BE2C (cell line): Measurements from ENCODE around the gene DDX39A.
A peak's percentile ranks its signal among the peaks of the same experiment; 100 is the strongest.

Experiments
- DNase-seq: peaks from one replicate; pipeline ENCODE4 v3.0.0-alpha.2; 2020
- H3K27me3 ChIP-seq: fragments of 250-450 bp; sonication (Bioruptor Pico); 2 replicates; pipeline ENCODE4 v1.5.1; 2020; ENCODE audit warnings: mild to moderate bottlenecking
- H3K36me3 ChIP-seq: fragments of 250-450 bp; sonication (Bioruptor Pico); 2 replicates; pipeline ENCODE4 v1.5.1; 2020; ENCODE audit warnings: mild to moderate bottlenecking
- H3K4me1 ChIP-seq: fragments of 250-450 bp; sonication (Bioruptor Pico); 2 replicates; pipeline ENCODE4 v1.5.1; 2020
- H3K4me3 ChIP-seq: 2 replicates; pipeline ENCODE4 v1.5.1; 2011; ENCODE audit warnings: low read depth, low read length
- H3K9me3 ChIP-seq: fragments of 250-450 bp; sonication (Bioruptor Pico); 2 replicates; pipeline ENCODE4 v1.5.1; 2020
- TF ChIP-seq, protein P1 (sequence below): IDR thresholded peaks from 2 replicates; pipeline ENCODE4 v1.5.1; 2012; ENCODE audit warnings: mild to moderate bottlenecking, low read depth, low read length

Gene DDX39A

DNA sequence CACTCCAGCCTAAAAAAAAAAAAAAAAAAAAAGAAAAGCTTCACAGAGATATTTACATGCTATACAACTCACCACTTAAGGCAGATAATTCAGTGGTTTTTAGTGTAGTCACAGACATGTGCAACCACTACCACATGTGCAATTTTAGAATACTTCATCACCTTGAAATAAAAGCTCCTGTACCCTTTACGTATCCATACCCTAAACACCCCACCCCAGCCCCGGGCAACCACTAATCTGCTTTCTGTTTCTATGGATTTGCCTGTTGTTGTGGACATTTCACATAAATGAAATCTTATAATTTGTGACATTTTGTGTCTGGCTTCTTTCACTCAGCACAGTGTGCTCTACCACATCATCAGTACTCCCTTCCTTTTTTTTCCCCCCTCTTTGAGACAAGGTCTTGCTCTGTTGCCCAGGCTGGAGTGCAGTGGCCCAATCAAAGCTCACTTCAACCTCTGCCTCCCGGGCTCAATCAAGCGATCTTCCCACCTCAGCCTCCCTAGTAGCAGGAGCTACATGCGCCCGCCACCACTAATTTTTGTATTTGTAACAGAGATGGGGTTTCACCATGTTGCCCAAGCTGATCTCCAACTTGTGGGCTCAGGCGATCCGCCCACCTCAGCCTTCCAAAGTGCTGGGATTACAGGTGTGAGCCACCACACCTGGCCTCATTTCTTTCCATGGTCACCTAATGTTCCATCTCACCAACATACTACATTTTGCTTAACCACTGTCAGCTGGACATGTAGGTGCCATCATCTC is 4.0 kb downstream of the DDX39A start:
- H3K4me1 ChIP-seq, result peaks cover 16% of the 10 kb centered on the region
- no peak for DNase-seq
- H3K36me3 ChIP-seq, result peaks cover 49% of the 10 kb centered on the region
- no peaks in the 10 kb centered on the region for H3K9me3 ChIP-seq
- no peaks in the 10 kb centered on the region for H3K27me3 ChIP-seq
- no peak overlapping the region for H3K4me3 ChIP-seq
- TF ChIP-seq, protein P1, sequence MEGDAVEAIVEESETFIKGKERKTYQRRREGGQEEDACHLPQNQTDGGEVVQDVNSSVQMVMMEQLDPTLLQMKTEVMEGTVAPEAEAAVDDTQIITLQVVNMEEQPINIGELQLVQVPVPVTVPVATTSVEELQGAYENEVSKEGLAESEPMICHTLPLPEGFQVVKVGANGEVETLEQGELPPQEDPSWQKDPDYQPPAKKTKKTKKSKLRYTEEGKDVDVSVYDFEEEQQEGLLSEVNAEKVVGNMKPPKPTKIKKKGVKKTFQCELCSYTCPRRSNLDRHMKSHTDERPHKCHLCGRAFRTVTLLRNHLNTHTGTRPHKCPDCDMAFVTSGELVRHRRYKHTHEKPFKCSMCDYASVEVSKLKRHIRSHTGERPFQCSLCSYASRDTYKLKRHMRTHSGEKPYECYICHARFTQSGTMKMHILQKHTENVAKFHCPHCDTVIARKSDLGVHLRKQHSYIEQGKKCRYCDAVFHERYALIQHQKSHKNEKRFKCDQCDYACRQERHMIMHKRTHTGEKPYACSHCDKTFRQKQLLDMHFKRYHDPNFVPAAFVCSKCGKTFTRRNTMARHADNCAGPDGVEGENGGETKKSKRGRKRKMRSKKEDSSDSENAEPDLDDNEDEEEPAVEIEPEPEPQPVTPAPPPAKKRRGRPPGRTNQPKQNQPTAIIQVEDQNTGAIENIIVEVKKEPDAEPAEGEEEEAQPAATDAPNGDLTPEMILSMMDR, result no peak

DNA sequence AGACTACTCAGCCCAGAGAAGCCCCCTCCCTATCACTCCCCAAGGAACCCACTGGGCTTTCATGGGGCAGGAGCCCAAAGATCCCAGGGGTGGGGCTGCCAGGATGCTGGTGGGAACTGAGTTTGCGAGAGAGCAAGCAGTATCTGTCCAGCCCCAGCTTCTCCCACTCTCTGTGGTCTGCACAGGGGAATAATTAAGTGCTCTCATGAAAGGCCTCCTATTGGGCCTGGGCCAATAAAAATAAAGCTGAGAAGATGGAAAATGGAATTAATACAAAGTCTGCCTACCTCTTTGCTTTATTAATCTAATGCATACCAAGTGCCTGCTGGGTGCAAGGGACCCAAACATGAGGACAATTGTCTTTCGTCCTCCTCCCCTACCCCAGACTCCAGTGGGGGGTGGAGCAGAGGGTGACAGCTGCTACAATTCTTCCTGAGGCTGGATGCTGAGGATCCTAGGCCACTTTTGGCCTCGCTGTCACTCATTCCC is 5.4 kb downstream of the DDX39A start:
- no peaks in the 10 kb centered on the region for H3K27me3 ChIP-seq
- H3K4me3 ChIP-seq, result no peak overlapping the region
- TF ChIP-seq, protein P1, result no peak
- DNase-seq, result peak; percentile 63
- no peaks in the 10 kb centered on the region for H3K9me3 ChIP-seq
- peaks cover 62% of the 10 kb centered on the region for H3K36me3 ChIP-seq
- peaks cover 16% of the 10 kb centered on the region for H3K4me1 ChIP-seq

DNA sequence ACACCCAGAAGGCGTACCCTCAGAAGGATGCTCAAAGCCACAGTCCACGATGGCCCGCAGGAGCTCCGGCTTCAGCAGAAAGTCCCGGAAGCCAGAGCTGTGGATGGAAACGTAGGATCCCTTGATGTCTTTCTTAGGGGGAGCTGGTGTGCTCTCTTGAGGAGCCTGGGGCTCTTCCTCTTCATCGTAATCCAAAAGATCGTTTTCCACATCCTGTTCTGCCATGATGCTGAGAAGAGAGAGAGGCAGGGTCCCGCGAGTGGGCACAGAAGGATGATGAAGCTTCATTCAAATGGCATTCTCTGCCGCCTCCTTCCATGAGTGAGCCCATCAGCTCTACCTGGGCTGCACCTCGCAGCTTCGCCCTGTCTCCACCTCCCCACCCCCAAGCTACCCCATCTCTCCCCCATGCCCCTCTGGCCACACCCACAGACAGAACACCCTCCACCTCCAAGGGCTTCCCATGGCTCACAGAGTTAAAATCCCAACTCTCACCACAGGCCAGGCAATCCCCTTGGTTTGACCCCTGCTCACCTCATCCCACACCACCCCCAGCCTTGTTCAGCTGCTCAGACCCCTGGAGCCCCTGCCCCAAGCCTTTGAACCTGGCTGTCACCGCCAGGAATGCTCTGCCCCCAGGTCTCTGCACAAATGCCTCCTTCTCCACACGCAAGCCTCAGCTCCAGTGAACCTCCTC is 6.0 kb downstream of the DDX39A start:
- Histone ChIP-seq H3K4me1 (peaks cover 16% of the 10 kb centered on the region), H3K9me3 (no peaks in the 10 kb centered on the region), H3K4me3 (no peak overlapping the region), H3K27me3 (no peaks in the 10 kb centered on the region), H3K36me3 (peaks cover 66% of the 10 kb centered on the region)
- no peak for DNase-seq
- TF ChIP-seq, protein P1, result no peak

DNA sequence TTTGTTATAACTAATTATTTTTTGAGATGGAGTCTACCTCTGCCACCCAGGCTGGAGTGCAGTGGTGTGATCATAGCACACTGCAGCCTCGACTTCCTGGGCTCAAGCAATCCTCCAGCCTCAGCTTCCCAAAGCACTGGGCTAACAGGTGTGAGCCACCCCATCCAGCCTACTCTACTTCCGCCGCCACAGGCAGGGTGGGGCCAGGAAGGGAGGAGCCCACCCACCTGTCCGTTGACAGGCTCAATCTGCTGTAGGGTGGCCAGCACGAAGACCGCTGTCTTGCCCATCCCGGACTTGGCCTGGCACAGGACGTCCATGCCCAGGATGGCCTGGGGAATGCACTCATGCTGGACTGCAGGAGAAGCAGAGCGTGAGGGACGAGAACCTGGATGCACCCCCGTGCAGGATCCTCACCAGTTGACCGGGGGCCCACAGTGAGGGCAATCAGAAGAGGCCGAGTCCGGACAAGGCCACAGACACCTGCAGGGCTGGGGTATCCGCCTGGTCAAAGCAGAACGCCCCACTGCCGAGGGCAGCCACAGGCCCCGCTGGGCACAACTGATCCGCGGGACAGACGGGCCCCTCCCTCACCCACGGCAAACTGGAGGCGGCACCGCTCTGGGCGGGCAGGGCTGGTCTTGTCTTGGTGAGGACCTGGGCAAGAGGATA is 6.7 kb downstream of the DDX39A start:
- peaks cover 16% of the 10 kb centered on the region for H3K4me1 ChIP-seq
- H3K36me3 ChIP-seq, result peaks cover 72% of the 10 kb centered on the region

DNA sequence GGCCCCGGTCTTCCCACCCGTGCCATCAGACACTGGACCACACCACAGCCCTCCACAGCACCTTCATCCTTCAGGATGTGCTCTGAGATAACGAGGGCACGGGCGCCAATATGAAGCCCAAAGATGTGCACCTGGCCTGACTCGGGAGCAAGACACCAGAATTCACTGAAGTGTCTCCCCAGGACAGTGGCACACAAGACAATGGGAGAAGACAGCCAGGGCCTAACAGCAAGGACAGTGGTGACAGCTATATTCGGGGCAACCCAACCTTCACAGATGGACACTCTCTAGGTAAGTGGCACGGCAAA is 7.2 kb downstream of the DDX39A start:
- peaks cover 75% of the 10 kb centered on the region for H3K36me3 ChIP-seq

More for the DNA sequence above, 6.7 kb downstream of the DDX39A start:
- TF ChIP-seq, protein P1, result no peak
- H3K4me3 ChIP-seq, result no peak overlapping the region
- H3K27me3 ChIP-seq, result no peaks in the 10 kb centered on the region
- H3K9me3 ChIP-seq, result no peaks in the 10 kb centered on the region
- no peak for DNase-seq

More for the DNA sequence above, 7.2 kb downstream of the DDX39A start:
- TF ChIP-seq, protein P1, result no peak
- DNase-seq, result no peak
- Histone ChIP-seq H3K27me3 (no peaks in the 10 kb centered on the region), H3K4me3 (no peak overlapping the region), H3K4me1 (peaks cover 14% of the 10 kb centered on the region), H3K9me3 (no peaks in the 10 kb centered on the region)
